Nephron progenitor cell (in vitro differentiated cells): ENCODE data around the gene SH2B2.
A peak's percentile ranks its signal among the peaks of the same experiment; 100 is the strongest.

Experiments
- DNase-seq: peaks from one replicate; pipeline ENCODE4 v3.0.0; 2021
- H3K27ac Mint-ChIP-seq: 2 replicates; pipeline ENCODE4 v1.8.0; 2021; ENCODE audit warnings: mild to moderate bottlenecking, moderate library complexity, mixed read lengths
- H3K27me3 Mint-ChIP-seq: 2 replicates; pipeline ENCODE4 v1.8.0; 2021; ENCODE audit warnings: mild to moderate bottlenecking, low read depth, mixed read lengths; ENCODE audit not compliant: poor library complexity
- H3K36me3 Mint-ChIP-seq: 2 replicates; pipeline ENCODE4 v1.8.0; 2021; ENCODE audit warnings: low read depth, mixed read lengths
- H3K4me1 Mint-ChIP-seq: 2 replicates; pipeline ENCODE4 v1.8.0; 2021; ENCODE audit warnings: mixed read lengths
- H3K4me3 Mint-ChIP-seq: 2 replicates; pipeline ENCODE4 v1.8.0; 2021; ENCODE audit warnings: mild to moderate bottlenecking, moderate library complexity, mixed read lengths
- H3K9me3 Mint-ChIP-seq: 2 replicates; pipeline ENCODE4 v1.8.0; 2021; ENCODE audit warnings: mild to moderate bottlenecking, moderate library complexity, mixed read lengths
- TF ChIP-seq, protein P1 (sequence below): fragments of 200-600 bp; sonication (generic); IDR thresholded peaks from 2 replicates; pipeline ENCODE4 v1.5.0; 2021; ENCODE audit warnings: antibody characterized with exemption

SH2B2 gene

DNA sequence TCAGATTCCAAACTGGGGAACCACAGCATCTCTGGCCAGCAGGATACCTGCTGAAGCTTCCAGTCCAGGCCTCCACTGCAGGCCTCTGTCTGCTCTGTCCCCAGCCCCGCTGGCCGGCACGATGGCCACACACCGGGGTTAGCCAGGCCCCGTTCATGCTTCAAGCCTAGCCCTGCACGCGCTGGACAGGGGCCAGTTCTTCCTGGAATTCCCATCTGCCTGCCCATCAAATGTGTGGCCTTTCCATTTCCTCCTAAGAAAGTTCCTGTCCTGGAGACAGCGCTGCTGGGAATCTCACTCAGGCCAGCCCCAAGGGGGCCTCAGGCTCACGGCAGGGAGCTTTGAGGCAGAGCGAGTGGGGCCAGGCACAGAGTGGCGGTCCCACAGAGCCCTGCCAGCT lies 18.0 kb downstream of the SH2B2 start:
- H3K4me1 Mint-ChIP-seq: peaks cover 9% of the 10 kb centered on the region
- TF ChIP-seq, protein P1, sequence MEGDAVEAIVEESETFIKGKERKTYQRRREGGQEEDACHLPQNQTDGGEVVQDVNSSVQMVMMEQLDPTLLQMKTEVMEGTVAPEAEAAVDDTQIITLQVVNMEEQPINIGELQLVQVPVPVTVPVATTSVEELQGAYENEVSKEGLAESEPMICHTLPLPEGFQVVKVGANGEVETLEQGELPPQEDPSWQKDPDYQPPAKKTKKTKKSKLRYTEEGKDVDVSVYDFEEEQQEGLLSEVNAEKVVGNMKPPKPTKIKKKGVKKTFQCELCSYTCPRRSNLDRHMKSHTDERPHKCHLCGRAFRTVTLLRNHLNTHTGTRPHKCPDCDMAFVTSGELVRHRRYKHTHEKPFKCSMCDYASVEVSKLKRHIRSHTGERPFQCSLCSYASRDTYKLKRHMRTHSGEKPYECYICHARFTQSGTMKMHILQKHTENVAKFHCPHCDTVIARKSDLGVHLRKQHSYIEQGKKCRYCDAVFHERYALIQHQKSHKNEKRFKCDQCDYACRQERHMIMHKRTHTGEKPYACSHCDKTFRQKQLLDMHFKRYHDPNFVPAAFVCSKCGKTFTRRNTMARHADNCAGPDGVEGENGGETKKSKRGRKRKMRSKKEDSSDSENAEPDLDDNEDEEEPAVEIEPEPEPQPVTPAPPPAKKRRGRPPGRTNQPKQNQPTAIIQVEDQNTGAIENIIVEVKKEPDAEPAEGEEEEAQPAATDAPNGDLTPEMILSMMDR: no peak

DNA sequence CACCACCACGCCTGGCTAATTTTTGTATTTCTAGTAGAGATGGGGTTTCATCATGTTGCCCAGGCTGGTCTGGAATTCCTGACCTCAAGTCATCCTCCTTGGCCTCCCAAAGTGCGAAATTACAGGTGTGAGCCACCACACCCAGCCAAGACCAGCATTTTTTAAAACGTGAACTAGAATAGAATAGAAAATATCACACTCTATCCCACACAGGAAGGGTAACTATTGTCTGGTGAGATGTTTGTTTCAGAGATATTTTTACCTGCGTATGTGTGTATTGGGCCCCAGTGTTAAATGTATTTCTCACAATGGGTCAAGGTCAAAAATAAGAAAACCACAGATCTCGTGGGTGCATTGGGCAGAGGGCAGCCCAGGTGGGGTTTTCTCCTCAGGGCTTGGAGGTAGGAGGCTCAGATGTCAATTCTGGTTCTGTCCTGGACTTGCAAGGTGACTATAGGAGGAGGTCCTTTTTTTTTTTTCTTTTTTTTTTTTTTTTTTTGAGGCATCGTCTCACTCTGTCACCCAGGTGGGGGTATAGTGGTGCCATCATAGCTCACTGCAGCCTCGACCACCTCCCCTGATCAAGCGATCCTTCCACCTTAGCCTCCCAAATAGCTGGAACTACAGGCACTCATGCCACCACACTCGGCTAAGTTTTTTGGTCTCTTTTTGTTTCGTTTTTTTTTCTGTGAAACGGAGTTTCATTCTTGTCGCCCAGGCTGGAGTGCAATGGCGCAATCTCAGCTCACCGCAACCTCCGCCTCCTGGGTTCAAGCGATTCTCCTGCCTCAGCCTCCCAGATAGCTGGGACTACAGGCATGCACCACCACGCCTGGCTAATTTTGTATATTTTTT lies 19.0 kb downstream of the SH2B2 start:
- Mint-ChIP-seq H3K27me3 (peaks cover 4% of the 10 kb centered on the region), H3K36me3 (peaks cover 10% of the 10 kb centered on the region), H3K9me3 (no peaks in the 10 kb centered on the region), H3K4me1 (peaks cover 9% of the 10 kb centered on the region), H3K27ac (no peak overlapping the region), H3K4me3 (no peak overlapping the region)
- TF ChIP-seq, protein P1: no peak
- no peak for DNase-seq

More for the DNA sequence above, 18.0 kb downstream of the SH2B2 start:
- Mint-ChIP-seq H3K36me3 (peaks cover 4% of the 10 kb centered on the region), H3K27me3 (peaks cover 5% of the 10 kb centered on the region), H3K9me3 (no peaks in the 10 kb centered on the region), H3K4me3 (no peak overlapping the region), H3K27ac (no peak overlapping the region)
- no peak for DNase-seq

GRCh38 chr7:102306916-102307677 lies 20.4 kb downstream of the SH2B2 start:
- H3K27ac Mint-ChIP-seq: no peak overlapping the region
- H3K27me3 Mint-ChIP-seq: peaks cover 4% of the 10 kb centered on the region
- TF ChIP-seq, protein P1: no peak

GRCh38 chr7:102310414-102310815 lies 23.7 kb downstream of the SH2B2 start:
- TF ChIP-seq, protein P1: no peak

More at GRCh38 chr7:102306916-102307677, 20.4 kb downstream of the SH2B2 start:
- peaks cover 12% of the 10 kb centered on the region for H3K36me3 Mint-ChIP-seq
- peak; percentile 54 for DNase-seq
- H3K9me3 Mint-ChIP-seq: no peaks in the 10 kb centered on the region
- H3K4me3 Mint-ChIP-seq: no peak overlapping the region
- H3K4me1 Mint-ChIP-seq: peaks cover 9% of the 10 kb centered on the region

GRCh38 chr7:102312317-102312716 lies 25.6 kb downstream of the SH2B2 start:
- Mint-ChIP-seq H3K27ac (no peak overlapping the region), H3K27me3 (peaks cover 4% of the 10 kb centered on the region), H3K4me1 (peaks cover 3% of the 10 kb centered on the region), H3K9me3 (no peaks in the 10 kb centered on the region), H3K36me3 (peaks cover 36% of the 10 kb centered on the region), H3K4me3 (no peak overlapping the region)
- no peak for DNase-seq
- TF ChIP-seq, protein P1: no peak

More at GRCh38 chr7:102310414-102310815, 23.7 kb downstream of the SH2B2 start:
- H3K36me3 Mint-ChIP-seq: peaks cover 30% of the 10 kb centered on the region
- no peaks in the 10 kb centered on the region for H3K9me3 Mint-ChIP-seq
- no peak for DNase-seq
- H3K27ac Mint-ChIP-seq: no peak overlapping the region
- H3K27me3 Mint-ChIP-seq: peaks cover 4% of the 10 kb centered on the region
- H3K4me1 Mint-ChIP-seq: peaks cover 9% of the 10 kb centered on the region
- H3K4me3 Mint-ChIP-seq: no peak overlapping the region
